Tibial nerve (tissue), 3 donors: Measurements from ENCODE around the gene PABPN1.

Experiments used
- CTCF ChIP-seq, 5 experiments: fragments of 200-600 bp in 3 of 5; fragments of 450-650 bp in 2 of 5; sonication (generic) in 3 of 5; IDR thresholded peaks; one replicate each; pipeline ENCODE4 v1.5.1; 2016 to 2019; ENCODE audit warnings: antibody characterized with exemption in 5 of 5, mild to moderate bottlenecking in 3 of 5, moderate library complexity in 2 of 5
- POLR2A ChIP-seq, 2 donors: fragments of 450-650 bp; IDR thresholded peaks; one replicate each; pipeline ENCODE4 v1.6.1; 2017; ENCODE audit warnings: antibody characterized with exemption in 2 of 2, mild to moderate bottlenecking in 2 of 2, moderate library complexity in 2 of 2

DNA sequence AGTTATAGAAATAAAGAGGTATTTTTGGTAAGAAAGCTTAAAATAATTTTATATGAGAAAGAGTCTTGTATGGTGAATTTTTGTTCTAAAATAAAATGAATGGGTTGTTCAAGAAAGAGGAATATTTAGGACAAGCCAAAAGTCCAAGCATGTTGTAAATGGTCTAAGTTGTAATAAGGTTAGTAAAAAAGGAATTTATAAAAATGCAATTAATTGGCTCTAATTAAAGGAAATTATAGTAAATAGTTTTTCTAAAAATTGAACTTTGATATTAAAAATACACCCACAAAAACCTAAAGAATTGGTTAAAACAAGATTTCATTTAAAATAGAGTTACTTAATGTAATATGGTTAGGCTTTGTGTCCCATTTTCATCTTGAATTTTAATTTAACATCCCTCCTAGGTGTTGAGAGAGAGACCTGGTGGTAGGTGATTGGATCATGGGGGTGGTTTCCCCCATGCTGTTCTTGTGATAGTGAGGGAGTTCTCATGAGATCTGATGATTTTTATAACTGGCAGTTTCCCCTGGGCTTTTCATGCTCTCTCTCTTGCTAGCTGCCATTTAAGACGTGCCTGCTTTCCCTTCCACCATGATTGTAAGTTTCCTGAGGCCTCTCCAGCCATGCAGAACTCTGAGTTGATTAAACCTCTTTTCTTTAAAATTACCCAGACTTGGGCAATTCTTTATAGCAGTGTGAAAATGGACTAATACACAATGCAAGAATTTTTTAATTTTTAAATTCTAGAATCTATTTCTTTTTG, 18.4 kb downstream of the PABPN1 start:
- TF ChIP-seq CTCF (IDR thresholded peaks at IDR 0.05) = no peak
- no peak for TF ChIP-seq POLR2A (IDR thresholded peaks at IDR 0.05)
